BJ (cell line): Measurements from ENCODE around the gene PRDM2. TPM values are rescaled to one million over a fixed set of nuclear protein-coding genes. Genes with fewer than 3 reads are reported as not detected.

Experiments used
- CTCF ChIA-PET: fragments of 350-600 bp; formaldehyde crosslinking; extraction: SDS; loops from one replicate; lab custom pipeline; 2021; ENCODE audit warnings: antibody characterized with exemption, inconsistent platforms; lab: Yijun Ruan, JAX
- POLR2A ChIA-PET: fragments of 300-600 bp; sonication (Branson Sonifier 250); formaldehyde crosslinking; extraction: SDS; loops from one replicate; lab custom pipeline; 2021; ENCODE audit warnings: antibody characterized with exemption; lab: Charles Lee
- DNase-seq: peaks from one replicate; pipeline ENCODE4 v3.0.0-alpha.2; 2011; ENCODE audit warnings: low read depth
- H3K27me3 ChIP-seq: 2 replicates; pipeline ENCODE4 v1.6.0; 2011; ENCODE audit warnings: low read length; ENCODE audit not compliant: control insufficient read depth, insufficient read depth
- H3K36me3 ChIP-seq: 2 replicates; pipeline ENCODE4 v1.5.1; 2011; ENCODE audit warnings: low read length; ENCODE audit not compliant: control insufficient read depth, insufficient read depth
- H3K4me3 ChIP-seq: 2 replicates; pipeline ENCODE4 v1.5.1; 2011; ENCODE audit warnings: low read depth, mild to moderate bottlenecking, control low read depth, low read length
- CTCF ChIP-seq: IDR thresholded peaks from 2 replicates; pipeline ENCODE4 v1.5.1; 2011; ENCODE audit warnings: low read depth, mild to moderate bottlenecking, control low read depth, inconsistent platforms, low read length, moderate library complexity; ENCODE audit not compliant: insufficient read depth
- polyA plus RNA-seq: library from polyadenylated mRNA; depleted of rRNA; stranded (reverse); fragments of >200 nt; gene quantifications from 2 replicates; pipeline ENCODE4 v1.2.3, GENCODE V29; 2011

The PRDM2 gene
- polyA plus RNA-seq, 1 experiment: 9.6 TPM

DNA sequence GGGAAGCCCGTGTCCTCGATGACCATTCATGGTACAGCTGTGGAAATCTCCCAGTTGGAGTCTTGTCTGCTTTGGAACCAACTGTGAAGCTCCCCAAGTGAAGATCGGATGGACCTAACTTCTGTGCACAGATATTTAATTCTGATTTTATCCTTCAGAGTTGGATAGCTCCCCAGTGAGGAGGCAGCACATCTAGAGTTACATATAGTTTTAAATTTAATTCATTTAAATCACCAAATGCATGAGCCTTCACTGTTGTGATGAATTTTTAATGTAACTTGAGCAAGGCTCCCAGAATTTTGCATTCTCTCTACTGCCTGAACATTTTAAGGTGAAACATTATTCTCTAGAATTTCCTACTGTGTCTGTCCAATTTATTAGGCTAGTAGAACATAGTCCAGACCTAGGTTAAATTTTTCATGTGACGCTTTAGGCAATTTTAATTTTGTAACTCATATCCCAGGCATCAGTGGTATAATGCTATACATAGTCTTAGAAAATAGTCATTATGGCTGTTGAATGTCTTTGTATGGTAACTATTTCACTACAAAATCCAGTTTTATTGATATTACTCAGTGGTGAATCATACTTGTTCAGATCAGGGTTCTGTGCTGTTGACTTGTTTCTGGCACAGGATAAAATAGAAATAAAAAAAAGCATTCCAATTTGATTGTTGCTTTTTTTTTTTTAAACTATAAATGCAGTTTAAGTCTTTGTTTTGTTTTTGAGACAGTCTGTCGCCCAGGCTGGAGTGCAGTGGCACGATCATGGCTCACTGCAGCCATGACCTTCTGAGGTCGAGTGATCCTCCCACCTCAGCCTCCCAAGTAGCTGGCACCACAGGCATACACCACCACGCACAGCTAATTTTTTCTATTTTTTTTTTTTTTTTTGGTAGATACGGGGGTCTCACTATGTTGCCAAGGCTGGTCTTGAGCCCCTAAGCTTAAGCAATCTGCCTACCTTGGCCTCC is 66.9 kb downstream of the PRDM2 start:
- no peaks in the 10 kb centered on the region for H3K36me3 ChIP-seq
- CTCF ChIA-PET: interaction anchor here (1.1 kb wide), 1 partner anchor 15 kb away, joined by 4 read pairs; no protein-coding TSS in a partner anchor
- peak; percentile 84 for DNase-seq

DNA sequence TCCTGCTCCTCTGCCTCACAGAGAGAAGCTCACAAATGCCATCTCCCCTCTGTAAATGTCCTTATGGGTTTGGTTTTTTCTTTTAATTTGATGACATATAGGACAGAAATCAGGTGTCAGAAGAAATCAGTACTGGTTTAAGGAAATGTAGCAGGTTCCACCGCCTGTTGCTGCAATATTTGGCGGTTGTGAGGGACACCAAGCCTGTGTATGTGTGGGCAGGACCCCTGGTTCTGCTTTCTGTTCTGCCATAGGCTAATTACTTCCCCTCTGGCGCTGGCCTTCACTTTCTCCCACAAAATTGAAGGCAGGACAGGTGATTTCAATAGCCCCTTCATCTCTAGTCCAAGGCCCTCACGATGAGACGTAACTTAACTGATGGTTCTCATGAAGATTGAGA is 69.2 kb downstream of the PRDM2 start:
- Histone ChIP-seq H3K27me3 (no peaks in the 10 kb centered on the region), H3K36me3 (no peaks in the 10 kb centered on the region), H3K4me3 (no peak overlapping the region)
- TF ChIP-seq CTCF: no peak
- DNase-seq: no peak
- ChIA-PET POLR2A (no interaction called here), CTCF (no interaction called here)

More for the DNA sequence above, 66.9 kb downstream of the PRDM2 start:
- TF ChIP-seq CTCF: no peak
- POLR2A ChIA-PET: interaction anchor here (0.6 kb wide), 1 partner anchor 16 kb away, joined by 8 read pairs; no protein-coding TSS in a partner anchor
- Histone ChIP-seq H3K27me3 (no peaks in the 10 kb centered on the region), H3K4me3 (no peak overlapping the region)

DNA sequence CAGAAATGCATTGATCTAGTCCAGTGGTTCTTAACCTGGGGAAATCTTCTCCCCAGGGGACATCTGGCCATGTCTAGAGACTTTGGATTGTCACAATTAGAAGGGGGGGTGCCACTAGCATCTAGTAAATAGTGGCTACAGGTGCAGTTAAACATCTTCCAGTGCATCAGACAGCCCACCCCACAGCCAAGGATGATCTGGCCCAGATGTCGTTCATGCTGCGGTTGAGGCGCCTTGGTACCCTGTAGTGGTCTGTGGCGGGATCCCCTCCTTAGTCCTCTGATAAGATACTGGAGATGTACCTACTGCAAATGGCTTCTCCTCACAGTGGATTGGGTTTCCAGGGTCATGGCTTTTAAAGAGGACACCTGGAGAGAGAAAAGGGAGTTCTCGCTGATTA is 69.8 kb downstream of the PRDM2 start:
- no peak for DNase-seq
- ChIA-PET POLR2A (no interaction called here), CTCF (interaction anchor here (0.7 kb wide), 1 partner anchor 42 kb away, joined by 3 read pairs; no protein-coding TSS in a partner anchor)
- no peaks in the 10 kb centered on the region for H3K36me3 ChIP-seq
- TF ChIP-seq CTCF: no peak
- H3K27me3 ChIP-seq: no peaks in the 10 kb centered on the region
- no peak overlapping the region for H3K4me3 ChIP-seq

DNA sequence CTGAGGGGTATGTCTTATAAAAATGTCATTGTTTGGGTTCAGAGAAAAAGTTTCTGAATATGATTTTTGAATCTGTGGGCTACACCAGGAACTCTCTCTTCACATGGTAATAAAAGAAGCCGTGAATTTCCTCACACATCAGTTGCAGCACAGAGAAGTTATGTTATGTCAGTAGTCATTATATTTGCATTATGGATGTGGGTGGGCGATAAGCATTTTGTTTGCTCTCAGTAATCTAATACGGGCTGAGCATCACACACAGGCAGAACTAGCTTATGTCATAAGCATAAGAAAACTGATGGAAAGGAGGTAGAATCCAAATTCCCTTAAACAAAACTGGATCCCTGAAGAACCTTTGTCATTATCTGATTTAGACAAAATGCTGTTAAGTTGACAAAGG is 70.8 kb downstream of the PRDM2 start:
- Histone ChIP-seq H3K4me3 (no peak overlapping the region), H3K27me3 (no peaks in the 10 kb centered on the region), H3K36me3 (no peaks in the 10 kb centered on the region)
- no peak for DNase-seq
- CTCF ChIA-PET: interaction anchor here (0.7 kb wide), 1 partner anchor 41 kb away, joined by 3 read pairs; no protein-coding TSS in a partner anchor
- POLR2A ChIA-PET: no interaction called here
- TF ChIP-seq CTCF: no peak

GRCh38 chr1:13771745-13772144 is 71.8 kb downstream of the PRDM2 start:
- Histone ChIP-seq H3K27me3 (no peaks in the 10 kb centered on the region), H3K36me3 (peaks cover 4% of the 10 kb centered on the region; the same call in 1 of the 2 replicates), H3K4me3 (no peak overlapping the region)
- TF ChIP-seq CTCF: no peak
- ChIA-PET CTCF (interaction anchor here (1.1 kb wide), 1 partner anchor 10 kb away, joined by 3 read pairs; no protein-coding TSS in a partner anchor), POLR2A (no interaction called here)
- no peak for DNase-seq
